Prostate gland (tissue), 2 donors: ENCODE results near the gene DAPL1.

Source experiments
- POLR2A ChIP-seq: fragments of 450-650 bp; IDR thresholded peaks from one replicate; pipeline ENCODE4 v1.6.1; 2016; ENCODE audit warnings: antibody characterized with exemption, mild to moderate bottlenecking
- POLR2AphosphoS5 ChIP-seq: sonication (generic); formaldehyde crosslinking; IDR thresholded peaks from one replicate; pipeline ENCODE4 v1.6.1; 2017; ENCODE audit warnings: antibody characterized with exemption
- TF ChIP-seq, protein P1 (sequence below), 4 experiments: fragments of 200-600 bp in 2 of 4; fragments of 450-650 bp in 2 of 4; sonication (generic) in 2 of 4; IDR thresholded peaks; 1 replicate in 3 of 4; 2 replicates in 1 of 4; pipeline ENCODE4 v1.5.1; 2016 to 2019; ENCODE audit warnings: antibody characterized with exemption in 4 of 4, mild to moderate bottlenecking in 2 of 4, moderate library complexity in 2 of 4

DNA sequence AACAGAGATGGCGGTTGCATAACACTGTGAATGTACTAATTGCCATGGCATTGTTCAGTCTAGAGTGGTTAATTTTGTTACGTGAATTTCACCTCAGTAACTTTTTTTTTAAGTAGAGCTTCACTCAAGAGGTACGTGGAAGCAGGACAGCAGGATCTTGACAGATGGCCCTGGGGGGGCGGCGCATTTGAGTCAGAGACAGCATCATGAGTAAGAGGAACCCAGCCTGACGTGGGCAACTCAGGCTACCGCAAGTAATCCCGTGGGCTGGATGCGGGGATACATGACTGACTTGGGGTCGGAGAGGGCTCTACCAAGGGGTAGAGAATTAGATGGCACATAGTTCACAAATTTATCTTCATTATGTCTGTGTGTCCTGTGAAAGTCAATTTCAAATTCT is 38.1 kb upstream of the DAPL1 start:
- TF ChIP-seq, protein P1, sequence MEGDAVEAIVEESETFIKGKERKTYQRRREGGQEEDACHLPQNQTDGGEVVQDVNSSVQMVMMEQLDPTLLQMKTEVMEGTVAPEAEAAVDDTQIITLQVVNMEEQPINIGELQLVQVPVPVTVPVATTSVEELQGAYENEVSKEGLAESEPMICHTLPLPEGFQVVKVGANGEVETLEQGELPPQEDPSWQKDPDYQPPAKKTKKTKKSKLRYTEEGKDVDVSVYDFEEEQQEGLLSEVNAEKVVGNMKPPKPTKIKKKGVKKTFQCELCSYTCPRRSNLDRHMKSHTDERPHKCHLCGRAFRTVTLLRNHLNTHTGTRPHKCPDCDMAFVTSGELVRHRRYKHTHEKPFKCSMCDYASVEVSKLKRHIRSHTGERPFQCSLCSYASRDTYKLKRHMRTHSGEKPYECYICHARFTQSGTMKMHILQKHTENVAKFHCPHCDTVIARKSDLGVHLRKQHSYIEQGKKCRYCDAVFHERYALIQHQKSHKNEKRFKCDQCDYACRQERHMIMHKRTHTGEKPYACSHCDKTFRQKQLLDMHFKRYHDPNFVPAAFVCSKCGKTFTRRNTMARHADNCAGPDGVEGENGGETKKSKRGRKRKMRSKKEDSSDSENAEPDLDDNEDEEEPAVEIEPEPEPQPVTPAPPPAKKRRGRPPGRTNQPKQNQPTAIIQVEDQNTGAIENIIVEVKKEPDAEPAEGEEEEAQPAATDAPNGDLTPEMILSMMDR (IDR thresholded peaks at IDR 0.05), result no peak
- TF ChIP-seq POLR2AphosphoS5, result no peak
- no peak for TF ChIP-seq POLR2A
